Measurements from ENCODE around the gene THSD7B. TPM values are rescaled to one million over a fixed set of nuclear protein-coding genes. Genes with fewer than 3 reads are reported as not detected.

Gene THSD7B
- total RNA-seq, 1 donor from 2014 or later: 1.2 TPM

DNA sequence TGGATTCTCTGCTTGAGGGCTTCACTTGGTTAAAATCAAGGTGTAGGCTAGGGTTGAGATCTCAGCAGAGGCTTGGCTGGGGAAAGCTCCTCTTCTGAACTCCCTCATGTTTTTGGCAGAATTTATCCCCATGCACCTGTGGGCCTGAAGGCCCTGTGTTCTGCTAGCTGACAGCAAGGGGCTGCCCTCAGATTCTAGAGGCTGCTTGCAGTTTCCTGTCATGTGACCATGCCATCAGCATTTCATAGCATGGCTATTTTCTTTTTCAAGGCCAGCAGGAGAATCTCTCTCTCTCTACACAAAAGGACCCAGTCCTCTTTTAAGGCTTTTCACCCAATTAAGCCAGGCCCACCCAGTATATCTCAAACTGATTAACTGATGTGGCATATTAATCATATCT lies 684.1 kb downstream of the THSD7B start:
- H3F3A ChIP-seq (ENCODE audit: low read depth): no peaks in the 10 kb centered on the region
- no peak overlapping the region for H3K4me3 ChIP-seq
- TF ChIP-seq EZH2phosphoT487 (IDR thresholded peaks at IDR 0.05) (no peak), EZH2 (IDR thresholded peaks at IDR 0.05) (no peak)
- TF ChIP-seq, protein P1, sequence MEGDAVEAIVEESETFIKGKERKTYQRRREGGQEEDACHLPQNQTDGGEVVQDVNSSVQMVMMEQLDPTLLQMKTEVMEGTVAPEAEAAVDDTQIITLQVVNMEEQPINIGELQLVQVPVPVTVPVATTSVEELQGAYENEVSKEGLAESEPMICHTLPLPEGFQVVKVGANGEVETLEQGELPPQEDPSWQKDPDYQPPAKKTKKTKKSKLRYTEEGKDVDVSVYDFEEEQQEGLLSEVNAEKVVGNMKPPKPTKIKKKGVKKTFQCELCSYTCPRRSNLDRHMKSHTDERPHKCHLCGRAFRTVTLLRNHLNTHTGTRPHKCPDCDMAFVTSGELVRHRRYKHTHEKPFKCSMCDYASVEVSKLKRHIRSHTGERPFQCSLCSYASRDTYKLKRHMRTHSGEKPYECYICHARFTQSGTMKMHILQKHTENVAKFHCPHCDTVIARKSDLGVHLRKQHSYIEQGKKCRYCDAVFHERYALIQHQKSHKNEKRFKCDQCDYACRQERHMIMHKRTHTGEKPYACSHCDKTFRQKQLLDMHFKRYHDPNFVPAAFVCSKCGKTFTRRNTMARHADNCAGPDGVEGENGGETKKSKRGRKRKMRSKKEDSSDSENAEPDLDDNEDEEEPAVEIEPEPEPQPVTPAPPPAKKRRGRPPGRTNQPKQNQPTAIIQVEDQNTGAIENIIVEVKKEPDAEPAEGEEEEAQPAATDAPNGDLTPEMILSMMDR (IDR thresholded peaks at IDR 0.05): no peak
- H3K79me2 ChIP-seq (ENCODE audit: low read depth): no peaks in the 10 kb centered on the region
- H3K36me3 Mint-ChIP-seq: no peaks in the 10 kb centered on the region
- H4K20me1 ChIP-seq (ENCODE audit: low read depth): no peaks in the 10 kb centered on the region
- no peaks in the 10 kb centered on the region for H3K27me3 Mint-ChIP-seq (ENCODE audit: insufficient read depth, low read depth)
- no peak overlapping the region for H3K4me3 Mint-ChIP-seq
- no peak overlapping the region for H2AFZ ChIP-seq (replicated peaks)
- H3K4me2 ChIP-seq: no peak overlapping the region
- H3K9me3 ChIP-seq (ENCODE audit: low read depth): no peaks in the 10 kb centered on the region
- H3K9me3 Mint-ChIP-seq: no peaks in the 10 kb centered on the region
- H3K4me1 ChIP-seq: no peaks in the 10 kb centered on the region
- no peak overlapping the region for H3K27ac ChIP-seq
- H3K9ac ChIP-seq: no peak overlapping the region
- no peak overlapping the region for H3K27ac Mint-ChIP-seq
- no peaks in the 10 kb centered on the region for H3K27me3 ChIP-seq
- no peaks in the 10 kb centered on the region for H3K4me1 Mint-ChIP-seq
- H3K36me3 ChIP-seq: no peaks in the 10 kb centered on the region
- no peak for DNase-seq (ENCODE audit: low spot score)

DNA sequence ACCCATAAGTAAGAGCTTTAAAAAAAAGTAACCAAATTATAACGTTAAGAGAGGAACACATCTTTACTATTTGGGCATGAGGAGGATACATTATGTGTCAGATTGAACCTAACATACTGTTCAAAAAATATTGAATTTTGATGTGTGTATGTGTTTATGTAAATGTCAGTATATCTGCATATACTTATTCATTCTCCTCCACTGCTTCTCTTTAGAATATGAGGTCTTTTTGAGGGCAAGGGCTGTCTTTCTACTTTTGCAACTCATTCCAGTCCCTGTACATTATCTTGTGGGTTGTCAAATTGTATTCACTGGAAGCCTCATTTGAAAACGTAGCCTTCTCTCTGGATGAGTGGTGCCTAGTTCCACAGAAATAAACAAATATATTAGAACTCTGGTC lies 689.5 kb downstream of the THSD7B start:
- no peak for DNase-seq (ENCODE audit: low spot score)
- TF ChIP-seq EZH2 (IDR thresholded peaks at IDR 0.05) (no peak), EZH2phosphoT487 (IDR thresholded peaks at IDR 0.05) (no peak)
- TF ChIP-seq, protein P1 (IDR thresholded peaks at IDR 0.05): no peak
- Mint-ChIP-seq H3K27me3 (ENCODE audit: insufficient read depth, low read depth) (no peaks in the 10 kb centered on the region), H3K4me3 (no peak overlapping the region), H3K36me3 (no peaks in the 10 kb centered on the region), H3K4me1 (no peaks in the 10 kb centered on the region), H3K9me3 (no peaks in the 10 kb centered on the region), H3K27ac (no peak overlapping the region)
- no peak overlapping the region for H3K27ac ChIP-seq
- H3F3A ChIP-seq (ENCODE audit: low read depth): no peaks in the 10 kb centered on the region
- H3K27me3 ChIP-seq: no peaks in the 10 kb centered on the region
- no peaks in the 10 kb centered on the region for H3K4me1 ChIP-seq
- H3K36me3 ChIP-seq: no peaks in the 10 kb centered on the region
- H3K9me3 ChIP-seq (ENCODE audit: low read depth): no peaks in the 10 kb centered on the region
- no peak overlapping the region for H3K4me2 ChIP-seq
- no peaks in the 10 kb centered on the region for H4K20me1 ChIP-seq (ENCODE audit: low read depth)
- H3K9ac ChIP-seq: no peak overlapping the region
- H2AFZ ChIP-seq (replicated peaks): no peak overlapping the region
- H3K4me3 ChIP-seq: no peak overlapping the region
- H3K79me2 ChIP-seq (ENCODE audit: low read depth): no peaks in the 10 kb centered on the region

DNA sequence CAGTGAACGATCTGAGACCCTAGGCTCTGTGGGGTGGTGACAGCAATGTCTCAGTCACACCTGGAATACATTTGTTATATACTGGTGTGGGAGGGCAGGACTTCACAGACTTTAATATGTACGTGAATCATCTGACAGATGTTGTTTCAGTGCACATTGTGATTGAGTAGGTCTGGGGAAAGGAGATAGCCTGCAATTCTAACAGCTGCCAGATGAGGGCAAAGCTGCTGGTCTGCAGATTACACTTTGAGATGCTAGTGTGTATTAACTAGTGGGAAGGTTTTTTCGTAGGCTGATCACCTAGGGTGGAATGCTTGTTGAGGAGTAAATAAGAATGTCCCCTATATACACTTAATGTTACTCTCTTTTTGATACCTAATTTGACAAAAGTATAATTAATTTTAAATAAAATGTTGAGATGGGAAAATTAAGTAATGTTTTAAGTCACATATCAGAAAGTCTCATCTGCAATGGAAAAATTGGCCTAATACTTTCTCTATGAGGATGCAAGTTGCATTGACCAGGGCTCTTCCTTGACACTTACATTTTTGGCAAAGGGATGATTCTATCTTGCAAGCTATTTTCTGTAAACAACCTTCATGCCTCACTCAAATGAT lies 702.0 kb downstream of the THSD7B start:
- Histone ChIP-seq H3F3A (ENCODE audit: low read depth) (no peaks in the 10 kb centered on the region), H3K9ac (no peak overlapping the region), H2AFZ (replicated peaks) (no peak overlapping the region), H3K27me3 (no peaks in the 10 kb centered on the region), H4K20me1 (ENCODE audit: low read depth) (no peaks in the 10 kb centered on the region), H3K36me3 (no peaks in the 10 kb centered on the region), H3K4me1 (no peaks in the 10 kb centered on the region), H3K9me3 (ENCODE audit: low read depth) (no peaks in the 10 kb centered on the region), H3K4me2 (no peak overlapping the region), H3K4me3 (no peak overlapping the region), H3K27ac (no peak overlapping the region), H3K79me2 (ENCODE audit: low read depth) (no peaks in the 10 kb centered on the region)
- no peaks in the 10 kb centered on the region for H3K27me3 Mint-ChIP-seq (ENCODE audit: insufficient read depth, low read depth)
- peak; percentile 61 for DNase-seq (ENCODE audit: low spot score)
- H3K36me3 Mint-ChIP-seq: no peaks in the 10 kb centered on the region
- no peaks in the 10 kb centered on the region for H3K9me3 Mint-ChIP-seq
- H3K4me1 Mint-ChIP-seq: no peaks in the 10 kb centered on the region
- H3K27ac Mint-ChIP-seq: no peak overlapping the region
- no peak for TF ChIP-seq EZH2phosphoT487 (IDR thresholded peaks at IDR 0.05)
- TF ChIP-seq, protein P1 (IDR thresholded peaks at IDR 0.05): peak; percentile 72
- no peak for TF ChIP-seq EZH2 (IDR thresholded peaks at IDR 0.05)
- no peak overlapping the region for H3K4me3 Mint-ChIP-seq

Data from neural progenitor cell (in vitro differentiated cells).